ENCODE measurements around the gene ARID3C. TPM values are rescaled to one million over a fixed set of nuclear protein-coding genes. Genes with fewer than 3 reads are reported as not detected.

Gene ARID3C
- total RNA-seq, 1 experiment from 2014 or later: 0.42 TPM

- CTCF ChIA-PET: interaction anchor here (1.2 kb wide), 1 partner anchor 39 kb away, joined by 3 read pairs; no protein-coding TSS in a partner anchor
Observed at GRCh38 chr9:34663303-34663605, 34.4 kb upstream of the ARID3C start.

More at GRCh38 chr9:34663303-34663605, 34.4 kb upstream of the ARID3C start:
- H2AFZ ChIP-seq (ENCODE audit: low read depth, low read length, poor library complexity, severe bottlenecking): no peak overlapping the region
- H3K27me3 ChIP-seq (ENCODE audit: insufficient read depth, low read length): no peaks in the 10 kb centered on the region
- no peak for ATAC-seq
- intact Hi-C loops (cut with micrococcal nuclease): no loop called here
- H3K9me2 ChIP-seq (ENCODE audit: insufficient read depth): no peaks in the 10 kb centered on the region
- no peak for DNase-seq (ENCODE audit: low read depth, low spot score)
- no peak overlapping the region for H3K27ac ChIP-seq (ENCODE audit: low read depth, low read length)
- BruUV-seq (replicated peaks): no TSS peak
- peaks cover 12% of the 10 kb centered on the region; the same call in 1 of the 2 replicates for H3K79me2 ChIP-seq (ENCODE audit: insufficient read depth, low read length)
- no peak overlapping the region for H3K4me3 ChIP-seq (replicated peaks in 1 of 2; ENCODE audit: low read depth in 1 of 2, low read length in 2 of 2)
- H3K4me2 ChIP-seq (ENCODE audit: low read length): no peak overlapping the region
- RAD21 ChIA-PET (ENCODE audit: low non-redundant PET in 1 of 2, low total read pairs in 2 of 2, uncharacterized antibody in 2 of 2, unreplicated experiment in 2 of 2): no interaction called here
- TF ChIP-seq EZH2phosphoT487 (IDR thresholded peaks at IDR 0.05; ENCODE audit: borderline replicate concordance): no peak
- TF ChIP-seq CEBPB (IDR thresholded peaks at IDR 0.05; ENCODE audit: low read depth): no peak
- no peak for TF ChIP-seq FOSL1 (IDR thresholded peaks at IDR 0.05; ENCODE audit: low read depth)
- no peak for TF ChIP-seq EZH2 (IDR thresholded peaks at IDR 0.05)
- TF ChIP-seq ZFX (IDR thresholded peaks at IDR 0.05): no peak
- no peak for TF ChIP-seq SP1 (IDR thresholded peaks at IDR 0.05; ENCODE audit: low read depth)
- TF ChIP-seq REST (IDR thresholded peaks at IDR 0.05; ENCODE audit: low read depth): no peak
- no peak for TF ChIP-seq TCF7L2 (IDR thresholded peaks at IDR 0.05; ENCODE audit: borderline replicate concordance, extremely low read depth, insufficient read depth, insufficient read length)
- TF ChIP-seq MAX (IDR thresholded peaks at IDR 0.05): no peak
- no peak for TF ChIP-seq ELF1 (IDR thresholded peaks at IDR 0.05; ENCODE audit: borderline replicate concordance, low read depth)
- POLR2A ChIA-PET: no interaction called here
- peaks cover 12 to 38% of the 10 kb centered on the region in 2 experiments for H3K4me1 ChIP-seq (ENCODE audit: control insufficient read depth in 1 of 2, insufficient read depth in 2 of 2, low read length in 2 of 2)
- no peaks in the 10 kb centered on the region for H4K20me1 ChIP-seq (ENCODE audit: insufficient read depth)
- no peak overlapping the region for H3K9ac ChIP-seq (ENCODE audit: low read length)
- H3K9me3 ChIP-seq (ENCODE audit: control insufficient read depth in 1 of 2, insufficient read depth in 1 of 2, low read depth in 1 of 2, low read length in 2 of 2): no peaks in the 10 kb centered on the region
- no peaks in the 10 kb centered on the region for H3K36me3 ChIP-seq (ENCODE audit: control insufficient read depth in 1 of 2, insufficient read depth in 2 of 2, low read length in 2 of 2)

Measured in HCT116 (cell line).